ENCODE data around the gene FAM9A.

GRCh38 chrX:8784162-8784561, 17.0 kb downstream of the FAM9A start:
- TF ChIP-seq CTCF (IDR thresholded peaks at IDR 0.05; ENCODE audit: insufficient read depth, low read depth, low read length) (no peak), EZH2 (IDR thresholded peaks at IDR 0.05; ENCODE audit: insufficient read depth, low read length) (no peak)

Data from astrocyte (in vitro differentiated cells and primary cell).